Globus pallidus (tissue), 1 donor: ENCODE measurements around the gene FHOD3.
A peak's percentile ranks its signal among the peaks of the same experiment; 100 is the strongest.
"Not testable (repeated sequence)": the region's sequence is repeated elsewhere in the genome, so short reads cannot be mapped to it uniquely, and the experiment has no call there.

Source experiments
- DNase-seq: peaks from one replicate; pipeline ENCODE4 v3.0.0-alpha.2; 2015; ENCODE audit warnings: low spot score

FHOD3 gene

DNA sequence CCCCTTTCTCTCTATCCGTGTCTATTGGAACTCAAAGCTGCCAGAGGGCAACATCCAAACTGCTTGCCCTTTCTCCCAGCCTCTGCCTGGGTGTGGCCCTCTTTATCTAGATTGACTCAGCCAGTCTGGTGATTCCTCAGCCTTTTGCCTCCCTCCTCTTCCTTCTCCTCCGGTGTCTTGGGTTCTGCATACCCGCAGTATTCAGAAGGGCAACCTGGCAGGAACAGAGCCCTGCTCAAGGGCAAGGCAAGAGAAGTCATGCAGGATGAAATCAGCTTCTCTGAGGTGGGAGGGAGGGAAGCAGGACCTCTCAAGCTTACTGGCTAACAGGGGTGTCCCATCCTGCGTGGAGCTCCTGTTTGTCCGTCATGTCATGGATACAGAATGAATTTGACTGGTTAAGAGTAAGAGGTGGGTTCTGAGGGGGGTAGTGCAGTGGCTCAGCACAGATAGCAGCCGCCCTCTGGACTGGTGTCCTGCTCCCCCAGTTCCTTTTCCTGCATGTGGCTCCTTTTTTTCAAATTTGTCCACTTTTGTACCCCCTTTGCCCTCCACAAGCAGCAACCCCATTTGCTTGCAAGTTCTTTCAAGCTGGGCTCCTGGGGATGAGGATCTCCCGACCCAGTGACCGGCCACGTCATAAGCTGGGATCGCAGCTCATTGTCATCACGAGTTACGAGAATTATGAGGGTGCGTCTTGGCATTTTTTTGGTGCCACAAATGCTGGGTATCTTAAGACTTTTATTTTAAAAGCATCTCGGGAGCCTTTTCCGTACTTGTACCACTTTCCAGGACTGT lies 154.1 kb downstream of the FHOD3 start:
- no peak for DNase-seq

DNA sequence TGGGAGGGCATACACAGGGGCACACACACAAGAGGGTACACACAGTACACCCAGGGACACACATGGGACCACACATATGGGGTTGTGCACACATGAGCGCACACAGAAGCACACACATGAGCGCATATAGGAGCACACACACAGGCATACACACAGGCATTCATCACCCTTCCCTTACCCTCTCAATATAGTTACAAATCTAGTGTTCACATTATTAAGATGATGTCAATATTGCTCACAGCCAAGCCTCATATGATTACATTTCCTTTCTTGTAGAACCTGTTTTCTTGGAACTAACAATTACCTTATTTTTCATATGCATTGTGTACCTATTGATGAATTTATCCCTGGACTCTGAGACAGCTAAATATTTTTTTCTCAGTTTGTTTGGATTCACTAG lies 156.7 kb downstream of the FHOD3 start:
- DNase-seq = no peak

DNA sequence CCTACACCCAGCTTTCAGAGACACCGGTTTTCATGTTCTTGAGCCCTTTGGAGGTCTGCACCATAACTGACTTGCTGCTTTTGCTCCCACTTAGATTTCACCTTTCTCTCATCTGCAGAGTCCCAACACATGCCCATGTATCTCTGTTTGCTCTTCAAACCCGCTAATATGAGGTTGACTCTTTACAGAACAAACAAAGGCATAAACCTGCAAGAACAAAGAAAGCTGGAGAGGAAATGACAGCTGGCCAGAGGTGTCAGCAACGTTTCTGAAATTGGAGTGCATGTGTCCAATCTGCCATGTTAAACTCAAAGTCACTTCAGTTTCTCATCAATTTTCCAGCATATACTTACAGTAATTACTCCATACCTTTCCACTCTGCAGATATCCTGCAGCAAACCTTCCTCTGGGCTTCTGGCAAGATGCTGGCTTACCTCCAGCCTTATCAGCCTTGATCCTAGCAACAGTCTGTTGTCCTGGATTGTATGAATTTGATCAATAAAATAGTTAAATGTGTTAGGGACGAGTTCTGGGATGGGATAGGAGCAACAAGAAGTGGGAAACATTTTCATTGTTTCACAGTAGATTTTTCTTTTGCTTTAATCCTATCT lies 157.4 kb downstream of the FHOD3 start:
- DNase-seq = no peak

DNA sequence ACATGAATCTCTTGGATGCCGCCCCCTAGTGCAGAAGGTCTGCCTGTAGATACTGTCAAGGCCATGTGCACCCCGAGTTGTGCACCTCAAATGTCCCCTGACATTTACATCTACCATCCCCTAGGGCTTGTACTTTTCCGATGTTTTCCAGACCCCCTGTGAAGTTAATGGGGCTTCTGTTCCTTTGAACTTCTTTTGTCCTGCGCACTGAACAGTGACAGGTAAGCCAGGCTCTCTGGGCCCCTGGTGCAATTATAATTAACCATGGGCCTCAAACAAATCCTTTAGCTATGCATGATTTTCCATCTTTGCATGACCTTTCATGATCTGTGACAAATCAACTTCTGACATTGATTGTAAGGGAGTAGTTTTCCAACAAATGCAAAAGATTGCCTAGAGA lies 158.4 kb downstream of the FHOD3 start:
- no peak for DNase-seq

DNA sequence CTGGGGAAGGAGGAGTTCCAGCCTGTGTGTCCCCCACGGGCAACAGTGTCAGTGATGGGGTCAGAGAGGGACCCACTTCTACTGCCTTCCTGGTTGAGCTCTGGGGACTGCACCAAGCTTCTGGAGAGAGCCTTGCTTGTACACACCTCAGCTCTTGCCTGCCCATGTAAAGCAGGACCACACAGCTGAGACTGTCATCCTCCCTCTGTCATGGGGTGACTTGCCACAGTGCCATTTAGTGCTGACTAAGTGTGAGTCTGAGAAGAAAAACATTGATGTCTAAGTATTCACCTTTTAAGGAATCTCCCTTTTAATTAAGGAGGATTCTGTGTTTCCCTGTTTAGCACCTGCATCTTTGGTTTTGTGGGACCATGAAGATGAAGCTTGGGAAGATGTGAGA lies 159.1 kb downstream of the FHOD3 start:
- DNase-seq = no peak

DNA sequence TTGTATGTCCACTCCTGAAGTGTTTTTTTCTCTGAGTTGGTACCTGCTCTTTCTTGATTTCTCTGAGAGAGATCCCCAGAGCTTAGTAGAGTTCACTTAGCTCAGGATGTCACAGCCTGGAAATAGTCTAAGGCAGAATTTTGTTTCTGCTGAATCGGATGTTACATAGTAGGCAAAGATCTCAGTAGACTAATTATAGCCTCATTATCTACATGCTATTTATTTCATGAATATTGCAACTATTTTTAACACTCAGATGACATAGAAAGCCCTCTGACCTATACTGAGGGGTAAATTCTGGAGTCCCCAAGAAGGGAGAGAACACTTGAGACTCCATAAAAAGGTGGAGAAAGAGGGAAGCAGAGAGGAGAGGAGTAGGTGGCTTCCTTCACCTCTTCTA lies 160.2 kb downstream of the FHOD3 start:
- no peak for DNase-seq

DNA sequence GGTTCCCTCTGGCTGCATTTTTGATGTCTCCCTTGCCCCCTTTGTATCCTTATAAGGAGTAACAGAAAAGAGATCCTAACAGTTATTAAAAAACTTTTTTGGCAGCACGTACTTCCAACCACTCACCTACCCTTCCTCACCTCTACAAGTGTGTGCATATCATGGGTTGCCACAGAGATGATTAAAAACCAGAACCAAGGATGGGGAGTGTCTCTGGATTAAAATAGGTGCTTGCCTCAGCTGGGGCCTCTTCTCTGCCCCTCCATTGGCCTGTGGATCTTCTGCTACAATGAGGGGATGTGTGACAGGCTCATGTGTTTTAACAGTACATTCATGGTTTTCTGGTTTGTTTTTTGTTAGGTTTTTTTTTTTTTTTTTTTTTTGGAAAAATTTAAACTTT lies 160.8 kb downstream of the FHOD3 start:
- DNase-seq = no peak

DNA sequence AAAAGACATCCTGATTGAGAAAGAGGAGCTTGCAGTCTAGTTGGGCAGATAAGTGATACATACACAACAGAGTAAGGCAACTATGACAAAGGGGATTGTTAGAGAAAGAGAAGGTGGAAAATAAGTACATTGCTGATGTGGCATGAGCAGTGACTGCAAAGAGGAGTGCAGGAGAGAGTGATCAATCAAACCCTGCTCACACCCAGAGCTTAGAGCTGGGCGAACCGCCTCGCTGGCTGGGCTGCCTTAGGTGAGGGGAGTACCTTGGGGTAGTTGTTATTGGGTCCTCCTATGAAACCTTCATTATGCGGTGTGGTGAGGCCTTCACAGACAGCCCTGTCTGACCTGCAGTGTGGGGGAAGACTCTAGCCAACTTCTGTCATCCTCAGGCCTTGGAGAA lies 161.7 kb downstream of the FHOD3 start:
- DNase-seq = no peak

DNA sequence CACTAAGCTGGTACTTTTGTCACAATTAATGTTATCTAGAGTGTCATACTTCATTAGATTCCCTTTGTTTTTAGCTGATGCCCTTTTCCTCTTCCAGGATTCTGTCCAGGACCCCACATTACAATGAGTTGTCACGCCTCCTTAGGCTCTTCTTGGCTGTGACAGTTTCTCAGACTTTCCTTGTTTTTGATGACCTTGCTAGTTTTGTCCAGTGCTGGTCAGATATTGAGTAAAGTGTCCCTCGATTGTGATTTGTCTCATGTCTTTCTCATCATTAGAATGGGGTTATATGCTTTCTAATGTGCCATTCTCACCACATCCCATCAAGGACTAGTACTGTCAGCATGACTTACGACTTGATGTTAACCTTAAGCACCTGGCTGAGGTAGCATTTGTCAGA lies 162.3 kb downstream of the FHOD3 start:
- no peak for DNase-seq

DNA sequence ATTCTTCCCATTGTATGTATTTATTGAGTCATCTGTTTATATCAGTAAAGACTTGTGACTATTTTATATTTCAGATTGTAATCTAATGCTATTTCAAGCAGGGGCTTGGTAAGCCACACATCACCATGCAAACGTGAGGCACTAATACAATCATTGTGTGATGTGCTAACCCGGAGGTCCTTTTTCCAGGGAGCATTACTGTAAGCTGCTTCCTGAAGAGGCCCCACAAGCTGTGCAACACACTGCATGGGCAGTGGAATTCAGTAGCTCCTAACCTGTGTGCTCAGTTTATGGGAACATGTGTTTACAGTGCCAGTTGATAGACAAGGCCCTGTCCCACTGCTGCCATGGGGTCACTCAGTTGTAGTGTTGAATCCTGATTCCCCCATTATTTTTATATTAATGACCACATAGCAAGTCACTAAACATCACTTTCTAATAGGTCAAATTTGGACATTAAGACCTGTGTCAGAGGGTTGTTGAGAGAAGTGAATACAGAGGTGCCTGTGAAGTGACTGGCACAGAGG lies 162.9 kb downstream of the FHOD3 start:
- DNase-seq = no peak

DNA sequence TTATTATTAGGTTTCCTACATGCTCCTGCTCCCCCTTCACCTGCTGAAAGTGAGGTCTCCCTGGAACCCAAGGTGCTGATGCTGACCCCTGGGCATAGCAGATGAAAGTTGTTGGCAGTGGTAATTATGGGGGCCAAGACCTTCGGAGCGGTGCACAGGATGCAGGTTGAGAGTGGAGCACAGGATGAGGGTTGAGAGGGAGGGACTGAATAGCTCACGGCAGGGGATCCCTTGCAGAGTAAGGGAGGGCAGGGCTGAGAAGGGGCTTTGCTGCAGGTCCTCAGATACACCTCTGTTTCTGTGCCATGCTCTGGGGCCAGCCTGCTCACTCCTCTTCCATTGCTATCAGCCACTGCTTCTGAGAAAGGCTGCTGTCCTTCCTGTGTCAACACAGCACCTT lies 163.3 kb downstream of the FHOD3 start:
- DNase-seq = no peak

DNA sequence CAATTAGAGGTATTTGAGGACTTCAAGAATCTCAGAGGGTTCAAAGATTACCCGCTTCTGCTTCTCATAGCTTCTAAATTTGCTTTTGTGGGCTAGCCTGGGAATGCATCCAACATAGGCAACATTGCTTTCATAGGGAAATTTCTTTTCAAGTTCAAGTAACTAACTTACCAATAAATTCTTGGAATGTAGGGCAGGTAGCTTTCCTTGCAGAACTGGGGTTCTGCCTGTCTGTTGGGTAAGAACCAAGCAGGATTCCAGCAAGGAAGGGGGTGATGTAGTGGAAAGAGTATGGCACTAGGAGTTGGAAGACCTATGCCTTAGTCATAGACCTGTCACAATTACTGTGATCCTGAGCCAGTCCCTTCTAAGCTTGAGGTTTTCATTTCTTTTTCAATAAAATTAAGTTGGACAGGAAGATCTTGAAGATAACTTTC lies 164.1 kb downstream of the FHOD3 start:
- DNase-seq = no peak

DNA sequence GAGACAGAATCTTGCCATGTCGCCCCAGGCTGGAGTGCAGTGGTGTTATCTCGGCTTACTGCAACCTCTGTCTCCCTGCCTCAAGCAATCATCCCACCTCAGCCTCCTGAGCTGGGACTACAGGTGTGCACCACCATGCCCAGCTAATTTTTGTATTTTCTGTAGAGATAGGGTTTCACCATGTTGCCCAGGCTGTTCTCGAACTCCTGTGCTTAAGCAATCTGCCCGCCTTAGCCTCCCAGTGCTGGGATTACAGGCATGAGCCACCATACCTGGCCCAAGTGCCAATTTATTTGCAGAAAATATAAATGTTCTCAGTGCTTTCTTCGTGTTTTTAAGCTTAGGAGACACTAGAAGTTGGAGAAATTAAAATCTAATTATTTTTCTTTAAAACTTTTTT lies 166.0 kb downstream of the FHOD3 start:
- DNase-seq = not testable (repeated sequence)

DNA sequence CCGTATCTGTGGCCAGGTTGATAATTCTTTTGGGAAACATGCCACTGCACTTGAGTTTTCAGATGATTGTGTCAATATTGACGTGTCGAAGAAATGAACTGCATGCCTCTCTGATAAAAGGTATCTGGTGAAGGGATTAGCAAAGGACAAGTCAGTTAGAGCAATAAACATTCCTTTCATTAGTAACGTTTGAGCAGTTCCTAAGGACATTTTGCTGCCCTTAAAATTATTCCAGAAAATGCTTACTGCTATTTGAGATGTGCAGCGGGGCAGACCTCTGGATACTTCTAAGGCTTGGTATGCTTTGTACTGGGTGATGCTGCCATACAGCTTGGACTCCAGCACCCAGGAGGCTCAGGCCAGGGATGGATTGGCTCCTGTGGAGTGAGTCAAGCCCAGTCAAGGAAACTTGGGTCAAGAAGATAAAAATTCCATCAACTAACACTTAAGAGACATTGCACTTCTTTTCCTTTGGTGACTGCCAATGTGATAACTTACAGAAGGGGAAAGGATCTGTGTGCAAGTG lies 166.7 kb downstream of the FHOD3 start:
- no peak for DNase-seq

DNA sequence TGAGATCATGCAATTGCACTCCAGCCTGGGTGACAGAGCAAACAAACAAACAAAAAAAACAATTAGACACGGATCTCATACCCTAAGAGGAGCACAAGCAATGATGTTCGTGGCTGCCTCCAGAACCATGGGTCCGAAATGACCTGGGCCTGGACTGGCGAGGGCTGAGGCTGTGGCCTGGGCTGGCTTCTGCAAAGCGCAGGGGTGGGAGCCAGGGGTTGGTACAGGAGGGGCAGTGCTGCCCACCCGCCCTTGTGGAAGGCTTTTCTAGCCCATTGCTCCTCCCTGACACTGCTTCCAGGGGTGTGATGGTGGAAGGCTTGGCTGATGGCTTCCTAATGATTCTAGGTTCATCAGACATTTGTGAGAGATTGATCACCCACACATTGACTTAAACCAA lies 167.8 kb downstream of the FHOD3 start:
- DNase-seq = no peak

DNA sequence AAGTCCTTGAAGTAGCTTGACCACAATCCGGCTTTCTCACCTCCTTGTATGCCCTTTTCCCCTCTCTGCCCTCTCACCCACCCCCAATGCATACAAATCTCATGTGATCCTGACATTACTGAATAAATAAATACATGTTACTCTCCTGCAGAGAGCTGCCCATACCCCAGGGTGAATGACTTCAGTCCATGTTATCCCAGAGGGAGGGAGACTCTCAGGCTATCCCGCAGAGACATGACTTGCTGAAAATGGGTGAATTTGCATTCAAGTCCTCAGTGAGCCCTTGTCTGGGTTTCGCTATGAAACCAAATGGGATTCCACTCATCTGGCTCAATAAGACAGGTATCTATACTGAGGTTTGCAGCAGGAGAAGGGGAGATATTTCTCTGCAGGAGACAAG lies 168.5 kb downstream of the FHOD3 start:
- no peak for DNase-seq

DNA sequence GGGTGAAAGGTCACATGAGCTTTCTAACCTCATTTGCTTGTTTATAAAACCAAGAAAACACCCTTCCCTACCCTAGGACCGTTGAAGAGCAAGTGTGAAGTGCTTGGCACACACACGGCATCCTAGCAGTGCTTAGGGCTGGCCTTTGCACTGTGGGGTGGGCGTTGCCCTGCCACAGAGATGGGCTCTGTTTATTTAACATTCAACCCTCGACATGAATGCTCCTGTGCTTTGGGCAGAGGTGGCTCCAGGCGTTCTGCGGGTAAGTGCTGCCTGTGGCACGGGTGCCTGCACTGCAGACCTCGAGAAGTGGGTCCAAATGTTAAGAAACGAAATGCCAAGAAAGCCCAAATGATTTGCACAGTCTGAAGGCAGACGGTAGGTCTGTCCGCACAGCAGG lies 170.1 kb downstream of the FHOD3 start:
- no peak for DNase-seq

DNA sequence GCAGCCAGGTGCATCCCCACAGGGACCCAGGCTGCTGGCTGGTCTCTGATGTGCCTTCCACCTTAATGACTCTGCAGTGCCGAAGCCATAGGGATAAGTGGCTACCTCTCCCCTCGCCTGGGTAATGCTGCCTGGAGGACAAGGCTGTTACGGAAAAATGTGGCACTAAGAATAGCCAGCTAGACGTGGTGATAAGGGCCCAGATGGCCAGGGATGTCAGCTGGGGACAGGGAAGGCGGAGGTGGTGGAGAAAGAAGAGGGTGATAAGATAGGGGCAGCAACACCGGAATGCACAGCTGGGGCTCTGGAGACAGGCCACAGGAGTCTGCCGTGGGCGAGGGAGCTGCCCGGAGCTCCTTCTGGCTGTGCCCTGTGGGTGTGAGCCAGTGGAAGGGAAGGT lies 170.6 kb downstream of the FHOD3 start:
- no peak for DNase-seq

DNA sequence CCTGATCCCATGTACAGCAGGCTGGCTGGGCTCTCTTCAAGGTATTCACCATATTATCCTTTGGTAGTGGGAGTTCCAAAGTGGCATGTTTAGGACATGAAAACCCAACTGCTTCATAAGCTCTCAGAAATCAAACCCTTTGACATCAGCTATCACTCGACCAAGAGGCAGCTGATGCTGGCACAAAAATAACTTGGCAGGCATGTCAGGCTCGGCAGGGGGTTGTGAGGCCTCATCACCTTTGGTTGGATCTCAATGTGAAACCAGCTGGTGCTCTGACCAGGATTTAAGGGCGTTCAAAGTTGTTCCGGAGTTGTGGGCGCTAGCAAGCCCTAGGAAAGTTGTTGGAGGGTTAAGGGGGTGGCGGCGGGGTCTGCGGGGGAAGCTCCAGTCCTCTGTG lies 171.9 kb downstream of the FHOD3 start:
- DNase-seq = no peak

DNA sequence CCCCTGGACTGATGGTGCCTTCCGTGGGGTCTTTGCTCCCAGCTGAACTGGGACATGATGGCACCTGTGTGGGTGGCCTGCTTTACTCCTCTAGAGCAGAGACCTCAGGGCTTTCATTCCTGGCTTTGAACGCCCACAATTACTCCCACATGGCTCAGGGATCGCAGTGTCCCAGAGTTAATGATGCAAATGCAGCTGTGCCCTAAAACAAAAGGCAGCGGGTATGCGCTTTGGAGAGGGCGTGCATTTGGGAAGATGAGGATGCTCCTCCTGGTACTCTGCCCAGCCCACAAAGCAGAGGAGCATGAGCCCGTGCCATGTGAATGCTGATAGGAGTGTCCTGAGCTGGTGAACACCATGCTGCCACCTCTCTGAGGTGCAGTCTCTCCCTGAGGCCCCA lies 173.4 kb downstream of the FHOD3 start:
- no peak for DNase-seq

DNA sequence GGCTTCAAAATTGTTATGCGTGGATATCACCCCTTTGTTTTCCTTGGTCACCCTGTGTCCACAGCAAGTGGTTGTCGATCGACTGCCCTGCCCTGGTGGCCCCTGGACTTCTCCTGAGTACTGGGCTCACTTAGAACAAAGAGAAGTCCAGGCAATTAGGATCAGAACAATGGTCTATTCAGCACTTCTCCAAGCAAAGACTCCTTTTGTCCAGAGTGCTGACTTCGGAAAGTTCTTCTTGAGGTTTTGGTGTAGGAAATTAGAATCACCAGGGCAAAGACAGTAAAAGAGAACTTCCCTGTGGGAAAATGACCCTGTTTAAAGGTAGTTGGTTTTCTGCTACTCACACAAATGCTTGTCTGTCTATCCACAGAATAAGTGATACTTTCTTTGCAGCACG lies 173.9 kb downstream of the FHOD3 start:
- DNase-seq = peak; percentile 12

DNA sequence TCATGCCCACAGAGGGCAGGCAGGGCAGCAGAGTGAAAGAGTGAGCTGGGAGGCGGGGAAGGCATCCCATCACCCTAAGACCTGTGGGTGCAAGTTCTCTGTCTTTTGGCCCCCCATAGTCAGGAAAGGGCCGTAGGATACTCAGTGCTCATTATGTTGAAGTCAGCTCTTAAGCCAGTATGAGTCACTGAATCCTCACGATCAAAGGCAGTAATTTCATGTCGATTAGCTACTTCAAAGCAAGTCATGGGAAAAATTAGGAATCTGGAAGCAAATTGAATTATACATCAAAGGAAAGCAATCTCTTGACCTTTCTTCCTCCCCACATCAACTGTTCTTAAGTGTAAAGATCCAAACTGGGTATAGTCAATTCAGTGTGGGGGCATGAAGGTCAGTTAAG lies 178.9 kb downstream of the FHOD3 start:
- DNase-seq = no peak

DNA sequence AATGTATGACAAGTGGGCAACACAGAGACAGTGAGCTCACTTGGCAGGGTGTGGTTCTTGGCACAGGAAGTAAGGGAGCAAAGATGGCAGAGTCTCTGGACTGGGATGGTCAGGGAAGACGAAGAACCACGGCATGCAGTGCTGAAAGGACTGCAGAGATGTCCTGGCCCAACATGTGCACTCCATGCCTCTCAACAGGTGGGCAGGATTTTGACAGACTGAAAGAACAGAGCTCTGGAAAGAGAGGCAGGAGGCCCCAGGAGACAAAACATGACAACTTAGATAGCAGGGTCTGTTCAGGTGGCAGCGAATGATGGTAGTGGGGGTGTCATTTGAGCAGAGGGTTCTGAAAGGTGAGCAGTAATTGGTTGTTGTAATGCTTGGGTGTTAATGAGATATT lies 180.3 kb downstream of the FHOD3 start:
- DNase-seq = no peak
